GM12873 (cell line): ENCODE data around the gene MTMR3.

ENCODE experiments used
- TF ChIP-seq, protein P1 (sequence below): IDR thresholded peaks from 2 replicates; pipeline ENCODE4 v1.5.1; 2012; ENCODE audit warnings: low read depth, mild to moderate bottlenecking, moderate library complexity, low read length, control low read depth; ENCODE audit not compliant: insufficient read depth; ENCODE audit errors: missing control alignments

Gene MTMR3

DNA sequence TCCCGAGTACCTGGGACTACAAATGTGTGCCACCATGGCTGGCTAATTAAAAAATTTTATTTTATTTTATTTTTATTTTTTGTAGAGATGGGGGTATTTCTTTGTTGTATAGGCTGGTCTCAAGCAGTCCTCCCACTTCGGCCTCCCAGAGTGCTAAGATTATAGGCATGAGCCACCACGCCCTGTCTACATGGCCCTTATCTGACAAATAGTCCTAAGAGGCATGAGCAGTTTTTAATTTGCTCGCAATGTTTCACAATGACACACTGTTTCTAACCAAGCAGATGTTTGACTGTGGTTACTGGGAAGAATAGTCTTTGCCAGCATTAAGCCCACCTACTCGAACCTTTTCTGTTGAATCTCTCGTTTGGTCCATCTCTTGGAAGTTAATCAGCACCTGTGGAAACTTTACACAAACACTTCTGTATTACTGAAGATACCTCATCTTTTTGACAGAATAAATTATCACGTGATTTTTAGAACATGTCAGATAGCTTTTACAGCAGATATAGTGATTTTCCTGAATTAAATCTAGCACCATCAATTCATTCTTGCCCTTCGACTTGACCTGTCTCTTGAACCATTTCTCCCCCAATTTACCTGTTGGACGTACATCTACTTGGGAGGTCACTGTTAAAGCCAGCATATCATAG is 71.4 kb downstream of the MTMR3 start:
- TF ChIP-seq, protein P1, sequence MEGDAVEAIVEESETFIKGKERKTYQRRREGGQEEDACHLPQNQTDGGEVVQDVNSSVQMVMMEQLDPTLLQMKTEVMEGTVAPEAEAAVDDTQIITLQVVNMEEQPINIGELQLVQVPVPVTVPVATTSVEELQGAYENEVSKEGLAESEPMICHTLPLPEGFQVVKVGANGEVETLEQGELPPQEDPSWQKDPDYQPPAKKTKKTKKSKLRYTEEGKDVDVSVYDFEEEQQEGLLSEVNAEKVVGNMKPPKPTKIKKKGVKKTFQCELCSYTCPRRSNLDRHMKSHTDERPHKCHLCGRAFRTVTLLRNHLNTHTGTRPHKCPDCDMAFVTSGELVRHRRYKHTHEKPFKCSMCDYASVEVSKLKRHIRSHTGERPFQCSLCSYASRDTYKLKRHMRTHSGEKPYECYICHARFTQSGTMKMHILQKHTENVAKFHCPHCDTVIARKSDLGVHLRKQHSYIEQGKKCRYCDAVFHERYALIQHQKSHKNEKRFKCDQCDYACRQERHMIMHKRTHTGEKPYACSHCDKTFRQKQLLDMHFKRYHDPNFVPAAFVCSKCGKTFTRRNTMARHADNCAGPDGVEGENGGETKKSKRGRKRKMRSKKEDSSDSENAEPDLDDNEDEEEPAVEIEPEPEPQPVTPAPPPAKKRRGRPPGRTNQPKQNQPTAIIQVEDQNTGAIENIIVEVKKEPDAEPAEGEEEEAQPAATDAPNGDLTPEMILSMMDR: no peak

DNA sequence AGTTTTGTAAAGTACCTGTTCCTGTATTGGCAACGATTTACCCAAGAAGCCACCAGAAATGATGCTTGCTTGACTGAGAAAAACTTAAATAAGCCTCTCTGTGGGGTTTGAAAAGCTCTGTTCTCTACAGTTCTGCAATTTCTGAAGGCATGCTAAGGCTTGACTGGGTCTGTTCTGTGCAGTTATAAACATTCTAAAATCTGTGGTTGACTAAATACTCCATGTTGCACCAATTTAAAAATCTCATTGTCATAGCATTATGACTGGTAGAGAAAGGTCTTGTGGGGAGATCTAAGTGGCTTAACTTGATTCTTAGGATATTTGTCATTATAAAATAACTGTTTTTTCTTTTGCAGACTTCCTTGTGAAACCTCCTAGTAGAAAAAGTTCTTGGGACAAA is 73.7 kb downstream of the MTMR3 start:
- TF ChIP-seq, protein P1: no peak

DNA sequence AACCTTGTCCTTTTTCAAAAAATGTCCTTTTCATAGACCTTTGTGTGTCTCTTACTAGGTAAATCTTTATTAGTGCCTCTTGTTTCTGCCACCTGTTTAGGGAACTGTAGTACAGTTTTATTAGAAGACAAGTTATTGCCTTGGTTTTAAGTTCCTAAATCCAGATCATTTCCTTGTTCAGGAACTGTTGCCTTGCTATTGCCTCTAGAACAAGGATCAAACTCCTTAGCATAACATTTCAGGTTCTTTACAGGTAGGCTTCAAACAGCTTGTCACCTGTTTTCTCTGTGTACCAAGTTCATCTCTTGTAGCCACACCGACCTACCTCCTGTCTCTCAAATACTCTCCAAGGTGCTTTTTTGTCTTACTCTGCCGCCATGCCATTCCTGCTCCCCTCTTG is 75.2 kb downstream of the MTMR3 start:
- TF ChIP-seq, protein P1: no peak

DNA sequence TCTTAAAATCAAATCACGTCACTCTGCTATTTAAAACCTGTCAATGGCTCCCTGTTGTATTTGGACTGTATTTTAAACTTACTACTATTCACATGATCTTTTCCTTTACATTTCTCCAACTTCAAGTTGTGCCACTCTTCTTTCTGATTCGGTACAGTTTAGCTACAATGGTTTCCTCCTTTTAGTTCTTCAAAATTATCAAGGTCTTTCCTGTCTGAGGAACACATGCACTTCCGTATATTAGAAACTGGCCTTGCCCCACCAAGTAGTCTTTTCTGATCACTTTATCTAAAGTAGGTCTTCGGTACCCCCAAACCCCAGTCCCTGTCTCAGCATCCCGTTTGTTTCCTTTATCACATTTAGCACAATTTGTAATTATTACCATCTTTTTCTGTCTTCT is 81.8 kb downstream of the MTMR3 start:
- TF ChIP-seq, protein P1: no peak

DNA sequence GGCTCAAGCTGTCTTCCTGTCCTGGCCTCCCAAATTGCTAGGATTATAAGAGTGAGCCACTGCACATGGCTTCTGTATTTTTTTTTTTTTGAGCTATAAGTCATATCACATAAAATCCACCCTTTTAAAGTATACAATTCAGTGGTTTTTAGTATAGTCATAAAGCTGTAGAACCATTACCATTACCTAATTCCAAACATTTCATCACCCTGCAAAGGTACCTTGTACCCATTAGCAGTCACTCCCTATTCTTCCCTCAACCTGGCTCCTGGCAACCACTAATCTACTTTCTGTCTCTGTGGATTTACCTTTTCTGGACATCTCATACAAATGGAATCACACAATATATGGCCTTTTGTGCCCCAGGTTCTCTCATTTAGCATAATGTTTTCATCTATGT is 84.5 kb downstream of the MTMR3 start:
- TF ChIP-seq, protein P1: no peak

DNA sequence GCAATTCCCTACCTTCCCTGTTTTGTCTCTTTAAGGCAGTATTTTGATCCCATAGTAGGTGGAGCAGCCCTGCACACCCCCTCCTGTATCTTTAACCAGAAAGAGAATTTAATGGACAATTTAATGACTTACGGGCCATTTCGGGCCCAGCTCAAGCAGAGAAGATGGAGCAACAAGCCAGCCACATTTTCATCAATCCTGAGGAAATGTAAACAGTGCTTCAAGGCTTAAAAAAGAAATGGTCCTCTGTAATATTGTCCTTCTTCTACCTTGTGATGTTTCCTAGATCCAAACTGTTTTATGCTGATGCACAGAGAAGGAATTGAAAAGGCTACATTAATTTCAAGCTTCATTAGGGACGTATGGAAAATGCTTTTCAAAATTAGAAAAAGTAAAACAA is 88.6 kb downstream of the MTMR3 start:
- TF ChIP-seq, protein P1: no peak

DNA sequence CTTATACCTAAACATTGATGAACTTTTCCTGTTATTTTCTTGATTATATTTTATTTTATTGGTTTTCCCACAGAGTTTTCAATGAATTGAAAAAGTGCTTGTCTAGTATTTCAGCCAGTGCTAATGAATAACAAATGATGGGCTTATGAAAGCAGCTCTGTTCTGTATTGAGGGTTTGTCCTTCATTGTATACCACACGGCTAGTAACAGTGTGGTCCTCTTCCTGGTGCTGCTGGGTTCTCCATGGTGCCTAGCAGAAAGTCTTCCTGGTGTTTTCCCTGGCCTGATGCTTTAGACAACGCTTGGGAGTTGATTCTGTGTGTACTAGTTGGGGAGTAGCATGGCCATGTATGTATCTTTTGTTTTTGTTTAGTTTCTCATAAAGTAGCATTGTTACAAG is 89.1 kb downstream of the MTMR3 start:
- TF ChIP-seq, protein P1: no peak
